ENCODE results near the gene SEMA3G.

GRCh38 chr3:52436500-52437149, 8.3 kb downstream of the SEMA3G start:
- TF ChIP-seq, protein P1, sequence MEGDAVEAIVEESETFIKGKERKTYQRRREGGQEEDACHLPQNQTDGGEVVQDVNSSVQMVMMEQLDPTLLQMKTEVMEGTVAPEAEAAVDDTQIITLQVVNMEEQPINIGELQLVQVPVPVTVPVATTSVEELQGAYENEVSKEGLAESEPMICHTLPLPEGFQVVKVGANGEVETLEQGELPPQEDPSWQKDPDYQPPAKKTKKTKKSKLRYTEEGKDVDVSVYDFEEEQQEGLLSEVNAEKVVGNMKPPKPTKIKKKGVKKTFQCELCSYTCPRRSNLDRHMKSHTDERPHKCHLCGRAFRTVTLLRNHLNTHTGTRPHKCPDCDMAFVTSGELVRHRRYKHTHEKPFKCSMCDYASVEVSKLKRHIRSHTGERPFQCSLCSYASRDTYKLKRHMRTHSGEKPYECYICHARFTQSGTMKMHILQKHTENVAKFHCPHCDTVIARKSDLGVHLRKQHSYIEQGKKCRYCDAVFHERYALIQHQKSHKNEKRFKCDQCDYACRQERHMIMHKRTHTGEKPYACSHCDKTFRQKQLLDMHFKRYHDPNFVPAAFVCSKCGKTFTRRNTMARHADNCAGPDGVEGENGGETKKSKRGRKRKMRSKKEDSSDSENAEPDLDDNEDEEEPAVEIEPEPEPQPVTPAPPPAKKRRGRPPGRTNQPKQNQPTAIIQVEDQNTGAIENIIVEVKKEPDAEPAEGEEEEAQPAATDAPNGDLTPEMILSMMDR (IDR thresholded peaks at IDR 0.05; ENCODE audit: low read depth, low read length, poor library complexity, severe bottlenecking): no peak
- TF ChIP-seq EZH2phosphoT487 (IDR thresholded peaks at IDR 0.05; ENCODE audit: borderline replicate concordance, low read length): no peak
